HG02571 (cell line): ENCODE measurements around the gene PGA4.
"Not testable (repeated sequence)": the region's sequence is repeated elsewhere in the genome, so short reads cannot be mapped to it uniquely, and the experiment has no call there.

Experiments
- ATAC-seq: cut with Tn5 transposase; IDR thresholded peaks from one replicate; pipeline ENCODE4 v1.9.1; 2021; ENCODE audit warnings: mild to moderate bottlenecking, moderate library complexity; ENCODE audit not compliant: unreplicated experiment

The PGA4 gene

GRCh38 chr11:61203873-61204272 lies 18.3 kb upstream of the PGA4 start:
- ATAC-seq = not testable (repeated sequence)

- not testable (repeated sequence) for ATAC-seq
These were observed 17.6 kb upstream of the PGA4 start for GRCh38 chr11:61204502-61205059.

- not testable (repeated sequence) for ATAC-seq
These were observed 14.4 kb upstream of the PGA4 start for GRCh38 chr11:61207636-61208310.

- not testable (repeated sequence) for ATAC-seq
These were observed 11.5 kb upstream of the PGA4 start for GRCh38 chr11:61210629-61211028.

- ATAC-seq = not testable (repeated sequence)
These were observed 10.7 kb upstream of the PGA4 start for GRCh38 chr11:61211327-61211952.

- ATAC-seq = not testable (repeated sequence)
These were observed 9.9 kb upstream of the PGA4 start for GRCh38 chr11:61212202-61212601.

GRCh38 chr11:61213711-61214324 lies 8.3 kb upstream of the PGA4 start:
- not testable (repeated sequence) for ATAC-seq

GRCh38 chr11:61218306-61218705 lies 3.8 kb upstream of the PGA4 start:
- ATAC-seq = not testable (repeated sequence)

GRCh38 chr11:61219016-61219415 lies 3.1 kb upstream of the PGA4 start:
- not testable (repeated sequence) for ATAC-seq

- ATAC-seq = not testable (repeated sequence)
These were observed 545 bp downstream of the PGA4 start for GRCh38 chr11:61222692-61223091.

- ATAC-seq = not testable (repeated sequence)
These were observed 4.5 kb downstream of the PGA4 start for GRCh38 chr11:61226457-61227137.

GRCh38 chr11:61229458-61229857 lies 7.3 kb downstream of the PGA4 start:
- not testable (repeated sequence) for ATAC-seq

- not testable (repeated sequence) for ATAC-seq
These were observed 8.9 kb downstream of the PGA4 start for GRCh38 chr11:61231033-61231432.

GRCh38 chr11:61231585-61231984 lies 9.4 kb downstream of the PGA4 start:
- ATAC-seq = not testable (repeated sequence)

- not testable (repeated sequence) for ATAC-seq
These were observed 10.5 kb downstream of the PGA4 start for GRCh38 chr11:61232548-61233145.

GRCh38 chr11:61237130-61237529 lies 15.0 kb downstream of the PGA4 start:
- ATAC-seq = not testable (repeated sequence)

GRCh38 chr11:61240288-61240687 lies 18.1 kb downstream of the PGA4 start:
- ATAC-seq = not testable (repeated sequence)

GRCh38 chr11:61240875-61241274 lies 18.7 kb downstream of the PGA4 start, which contains the start of gene PGA5:
TSS of gene PGA5 (plus strand) at chr11:61241175. CDS start at chr11:61241227, 52 bp downstream.
- ATAC-seq = not testable (repeated sequence)

GRCh38 chr11:61241526-61241925 lies 19.4 kb downstream of the PGA4 start:
- ATAC-seq = not testable (repeated sequence)

GRCh38 chr11:61245284-61245964 lies 23.3 kb downstream of the PGA4 start:
- not testable (repeated sequence) for ATAC-seq
